CD4-positive, alpha-beta T cell treated with Interleukin-17A for 4 hours (primary cell): ENCODE results near the gene B3GALT6.
"Not testable (repeated sequence)": the region's sequence is repeated elsewhere in the genome, so short reads cannot be mapped to it uniquely, and the experiment has no call there.

Experiments used
- DNase-seq: peaks from one replicate; pipeline ENCODE4 v3.0.0-alpha.2; 2020; ENCODE audit warnings: mixed read lengths

Gene B3GALT6

DNA sequence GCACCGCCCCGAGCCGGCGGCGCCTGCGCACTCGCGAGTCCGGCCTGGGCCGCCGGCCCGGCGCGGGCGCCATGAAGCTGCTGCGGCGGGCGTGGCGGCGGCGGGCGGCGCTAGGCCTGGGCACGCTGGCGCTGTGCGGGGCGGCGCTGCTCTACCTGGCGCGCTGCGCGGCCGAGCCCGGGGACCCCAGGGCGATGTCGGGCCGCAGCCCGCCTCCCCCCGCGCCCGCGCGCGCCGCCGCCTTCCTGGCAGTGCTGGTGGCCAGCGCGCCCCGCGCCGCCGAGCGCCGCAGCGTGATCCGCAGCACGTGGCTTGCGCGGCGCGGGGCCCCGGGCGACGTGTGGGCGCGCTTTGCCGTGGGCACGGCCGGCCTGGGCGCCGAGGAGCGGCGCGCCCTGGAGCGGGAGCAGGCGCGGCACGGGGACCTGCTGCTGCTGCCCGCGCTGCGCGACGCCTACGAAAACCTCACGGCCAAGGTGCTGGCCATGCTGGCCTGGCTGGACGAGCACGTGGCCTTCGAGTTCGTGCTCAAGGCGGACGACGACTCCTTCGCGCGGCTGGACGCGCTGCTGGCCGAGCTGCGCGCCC is at the start of gene B3GALT6:
TSS of gene B3GALT6 (plus strand) at position 30 of the 588 bp plus-strand sequence. CDS start at position 72, 42 bp downstream.
- no peak for DNase-seq

DNA sequence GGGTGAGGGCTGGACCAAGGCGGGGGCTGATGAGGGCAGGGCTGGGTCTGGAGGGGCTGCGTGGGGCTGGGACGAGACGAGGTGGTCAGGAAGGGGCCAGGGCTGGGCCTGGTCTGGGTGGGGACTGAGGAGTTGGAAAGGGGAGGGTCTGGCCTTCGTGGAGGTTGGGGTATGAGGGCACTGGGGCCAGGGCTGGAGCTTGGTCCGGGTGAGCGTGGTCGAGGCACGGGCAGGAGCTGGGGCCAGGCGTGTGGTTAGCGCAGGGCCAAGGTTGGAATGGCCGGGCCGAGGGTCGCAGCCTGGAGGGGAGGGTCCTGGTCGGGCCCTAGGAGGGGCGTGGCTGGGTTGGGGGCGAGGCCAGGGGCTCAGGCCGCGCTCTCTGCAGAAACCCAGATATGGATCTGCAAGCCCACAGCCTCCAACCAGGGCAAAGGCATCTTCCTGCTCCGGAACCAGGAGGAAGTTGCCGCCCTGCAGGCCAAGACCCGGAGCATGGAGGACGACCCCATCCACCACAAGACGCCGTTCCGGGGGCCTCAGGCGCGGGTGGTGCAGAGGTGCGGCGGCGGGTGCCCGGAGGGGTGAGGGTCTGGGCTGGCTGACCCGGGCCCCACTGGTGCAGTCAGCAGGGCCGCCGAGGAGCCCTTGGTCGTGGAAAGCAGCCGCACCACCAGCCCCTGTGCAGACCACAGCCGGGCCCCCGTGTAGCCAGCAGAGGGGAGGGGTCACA is 49.4 kb upstream of the B3GALT6 start:
- no peak for DNase-seq

DNA sequence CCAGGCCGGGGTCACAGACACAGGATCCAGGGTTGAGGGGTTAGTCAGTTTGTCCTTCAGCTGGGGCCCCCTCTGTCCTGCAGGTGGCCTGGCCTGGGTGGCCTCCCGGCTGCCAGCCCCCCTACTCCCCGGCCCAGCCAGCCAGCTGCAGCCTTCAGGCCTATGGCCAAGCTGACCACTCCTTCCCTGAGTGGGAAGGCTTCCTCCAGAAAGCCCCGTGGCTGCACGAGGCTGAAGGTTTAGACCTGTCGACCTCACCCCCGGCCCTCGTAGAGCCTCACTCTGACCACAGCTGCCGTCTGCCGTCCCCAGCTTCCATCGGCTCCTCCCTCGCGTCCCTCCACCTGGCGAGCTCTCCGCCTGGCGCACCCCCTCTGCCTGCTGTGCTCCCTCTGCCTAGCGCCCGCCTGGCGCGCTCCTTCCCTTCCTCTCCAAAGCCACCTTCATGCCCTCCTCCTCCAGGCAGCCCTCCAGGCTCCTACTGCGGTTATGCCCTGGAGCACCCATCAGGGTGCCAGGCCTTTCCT is 48.8 kb upstream of the B3GALT6 start:
- no peak for DNase-seq

DNA sequence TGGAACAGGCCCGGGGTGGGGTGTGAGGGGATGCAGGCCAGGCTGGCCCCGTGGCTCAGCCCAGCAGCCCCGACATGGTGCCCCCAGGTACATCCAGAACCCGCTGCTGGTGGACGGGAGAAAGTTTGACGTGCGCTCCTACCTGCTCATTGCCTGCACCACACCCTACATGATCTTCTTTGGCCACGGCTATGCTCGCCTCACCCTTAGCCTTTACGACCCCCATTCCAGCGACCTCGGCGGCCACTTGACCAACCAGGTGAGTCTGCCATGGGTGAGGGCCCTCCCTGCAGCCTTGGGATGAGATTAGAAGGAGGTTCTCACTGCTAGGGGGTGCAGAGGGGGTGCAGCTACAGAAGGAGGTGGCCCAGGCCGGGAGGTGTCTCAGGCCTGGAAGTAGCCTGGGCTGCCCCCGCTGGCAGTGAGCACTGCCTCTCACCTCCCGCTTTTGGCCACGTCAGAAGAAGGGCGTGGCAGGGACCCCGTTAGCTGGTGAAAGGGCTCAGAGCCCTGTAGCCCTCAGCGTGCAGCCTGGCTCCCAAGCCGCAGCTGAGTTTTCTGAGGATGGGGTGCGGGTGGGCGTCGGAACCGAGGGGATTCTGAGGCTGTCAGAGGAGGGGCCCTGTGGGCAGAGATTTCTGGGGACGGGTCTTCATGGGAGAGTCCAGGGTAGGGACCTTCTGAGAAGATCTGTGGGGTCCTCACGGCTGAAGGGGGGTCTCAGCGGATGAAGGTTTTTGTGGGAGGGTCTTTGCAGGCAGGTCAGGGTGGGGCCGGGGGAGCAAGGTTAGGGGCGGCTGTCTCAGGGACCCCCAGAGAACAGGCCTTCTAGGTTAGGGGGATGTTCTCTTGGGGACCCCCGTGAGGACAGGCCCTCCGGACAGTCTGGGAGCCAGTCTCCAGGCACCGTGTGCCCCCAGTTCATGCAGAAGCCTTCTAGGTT is 47.9 kb upstream of the B3GALT6 start:
- no peak for DNase-seq

DNA sequence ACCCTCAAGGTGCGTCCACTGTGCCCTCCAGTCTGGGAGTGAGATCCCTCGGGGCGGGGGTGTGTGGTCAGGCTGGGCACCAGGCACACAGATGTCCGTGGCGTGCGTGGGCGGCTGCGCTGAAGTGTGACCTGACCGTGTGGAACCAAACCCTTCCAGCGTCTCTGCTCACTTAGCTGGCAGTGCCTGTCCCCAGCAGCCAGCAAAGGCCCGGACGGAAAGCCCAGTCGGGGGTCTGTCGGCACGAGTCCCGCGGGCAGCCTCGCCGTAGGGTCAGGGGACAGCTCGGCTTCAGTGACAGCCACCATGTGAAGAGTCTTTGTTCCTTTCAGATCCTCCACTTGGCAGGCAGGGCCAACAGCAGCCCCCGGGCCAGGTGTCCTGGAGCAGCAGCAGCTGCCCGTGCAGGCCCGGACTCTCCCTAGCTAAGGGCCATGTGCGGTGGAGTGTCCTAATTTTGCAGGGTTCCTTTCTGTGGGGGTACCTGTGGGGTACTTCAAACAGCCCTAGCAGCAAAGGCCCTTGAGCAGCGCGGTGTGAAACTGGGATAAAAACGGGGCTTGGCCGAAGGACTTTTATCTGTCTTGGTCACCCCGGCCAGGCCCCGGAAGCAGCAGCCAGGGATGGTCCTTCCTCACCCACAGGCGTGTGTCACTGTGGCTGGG is 46.8 kb upstream of the B3GALT6 start:
- no peak for DNase-seq

DNA sequence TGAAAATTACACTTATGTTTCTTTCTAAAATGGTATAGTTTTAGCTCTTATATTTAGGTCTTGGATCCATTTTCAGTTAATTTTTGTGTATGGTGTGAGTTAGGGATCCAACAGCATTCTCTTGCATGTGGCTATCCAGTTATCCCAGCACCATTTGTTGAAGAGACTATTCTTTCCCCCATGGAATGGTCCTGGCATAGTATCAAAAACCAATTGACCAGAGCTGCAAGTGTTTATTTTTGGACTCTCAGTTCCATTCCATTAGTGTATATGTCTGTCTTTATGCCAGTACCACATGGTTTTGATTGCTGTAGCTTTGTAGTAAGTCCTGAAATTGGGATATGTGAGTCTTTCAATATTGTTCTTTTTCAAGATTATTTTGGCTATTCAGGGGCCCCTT is 44.1 kb upstream of the B3GALT6 start:
- no peak for DNase-seq

DNA sequence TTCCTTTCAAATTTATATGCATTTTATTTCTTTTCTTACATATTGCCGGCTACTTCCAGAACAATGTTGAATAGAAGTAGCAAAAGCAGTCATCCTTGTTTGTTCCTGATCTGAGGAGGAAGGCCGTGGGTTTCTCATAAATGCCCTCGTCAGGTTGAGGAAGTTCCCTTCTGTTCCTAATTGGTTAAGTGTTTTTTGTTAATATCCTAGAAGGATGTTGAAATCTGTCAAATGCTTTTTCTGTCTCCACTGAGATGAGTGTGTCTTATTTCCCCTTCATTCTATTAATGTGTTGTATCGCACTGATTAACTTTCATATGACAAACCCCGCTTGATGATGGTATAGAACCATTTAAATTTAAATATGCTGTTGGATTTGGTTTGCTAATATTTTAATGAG is 42.9 kb upstream of the B3GALT6 start:
- DNase-seq, result no peak

DNA sequence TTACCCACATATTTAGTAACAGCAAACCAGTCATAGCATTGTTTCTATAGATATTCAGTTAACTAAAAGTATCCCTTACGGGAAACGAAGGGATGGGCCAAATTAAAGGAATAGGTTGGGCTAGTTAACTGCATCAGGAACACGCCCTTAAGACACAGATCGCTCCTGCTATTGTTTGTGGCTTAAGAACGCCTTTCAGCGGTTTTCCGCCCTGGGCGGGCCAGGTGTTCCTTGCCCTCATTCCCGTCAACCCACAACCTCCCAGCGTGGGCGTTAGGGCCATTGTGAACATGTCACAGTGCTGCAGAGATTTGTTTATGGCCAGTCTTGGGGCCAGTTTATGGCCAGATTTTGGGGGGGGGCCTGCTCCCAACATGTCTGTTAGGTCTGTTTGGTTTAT is 40.3 kb upstream of the B3GALT6 start:
- DNase-seq, result no peak

DNA sequence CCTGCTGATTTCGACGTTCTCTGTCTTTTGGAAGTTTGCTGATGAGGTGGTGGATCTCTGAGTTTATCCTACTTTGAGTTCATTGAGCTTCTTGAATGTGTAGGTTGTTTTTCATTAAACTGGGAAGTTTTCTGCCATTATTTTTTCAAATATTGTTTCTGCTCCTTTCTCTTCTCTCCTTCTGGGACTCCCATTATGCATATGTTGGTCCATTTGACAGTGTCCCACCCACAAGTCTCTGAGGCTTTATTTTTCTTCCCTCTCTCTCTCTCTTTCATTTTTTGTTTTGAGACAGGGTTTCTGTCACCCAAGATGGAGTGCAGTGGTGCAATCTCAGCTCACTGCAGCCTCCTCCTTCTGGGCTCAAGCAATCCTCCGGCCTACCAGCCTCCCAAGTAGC is 37.3 kb upstream of the B3GALT6 start:
- DNase-seq, result no peak

DNA sequence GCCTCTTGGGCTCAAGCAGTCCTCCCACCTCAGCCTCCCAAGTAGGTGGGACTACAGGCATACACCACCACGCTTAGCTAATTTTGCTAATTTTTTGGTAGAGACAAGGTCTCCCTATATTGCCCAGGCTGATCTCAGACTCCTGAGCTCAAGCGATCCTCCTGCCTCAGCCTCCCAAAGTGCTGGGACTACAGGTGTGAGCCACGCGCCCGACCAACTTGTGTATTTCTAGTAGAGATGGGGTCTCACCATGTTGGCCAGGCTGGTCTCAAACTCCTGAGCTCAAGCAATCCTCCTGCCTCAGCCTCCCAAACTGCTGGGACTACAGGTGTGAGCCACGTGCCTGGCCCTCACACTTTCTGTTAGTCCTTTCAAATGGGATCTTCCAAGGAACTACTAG is 36.3 kb upstream of the B3GALT6 start:
- not testable (repeated sequence) for DNase-seq

DNA sequence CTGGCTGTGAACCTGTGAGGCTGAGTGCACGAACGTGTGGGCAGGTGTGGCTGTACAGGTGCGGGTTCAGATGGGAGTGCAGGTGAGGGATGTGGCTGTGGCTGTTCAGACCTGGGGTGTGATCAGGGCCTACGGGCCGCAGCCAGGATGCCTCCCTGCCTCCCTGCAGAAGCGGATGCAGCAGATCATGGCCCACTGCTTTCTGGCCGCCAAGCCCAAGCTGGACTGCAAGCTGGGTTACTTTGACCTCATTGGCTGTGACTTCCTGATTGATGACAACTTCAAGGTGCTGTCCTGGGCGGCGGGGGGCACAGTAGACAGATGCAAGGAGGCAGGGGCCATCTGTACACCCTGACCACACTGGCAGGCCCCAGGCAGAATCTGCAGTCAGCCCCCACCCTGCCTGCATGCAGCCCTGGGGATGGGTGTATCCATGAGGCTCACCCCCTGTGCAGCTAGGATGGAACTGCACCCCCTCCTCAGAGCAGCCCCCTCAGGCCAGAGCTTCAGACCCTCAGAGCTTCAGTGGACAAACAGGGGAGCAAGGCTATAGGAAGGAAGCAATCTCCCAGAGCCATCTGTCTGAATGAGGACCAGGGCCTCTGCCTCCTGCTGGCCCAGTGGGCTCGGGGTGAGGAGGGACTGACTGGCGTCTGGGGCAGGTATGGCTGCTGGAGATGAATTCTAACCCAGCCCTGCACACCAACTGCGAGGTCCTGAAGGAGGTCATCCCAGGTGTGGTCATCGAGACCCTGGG is 35.4 kb upstream of the B3GALT6 start:
- no peak for DNase-seq

DNA sequence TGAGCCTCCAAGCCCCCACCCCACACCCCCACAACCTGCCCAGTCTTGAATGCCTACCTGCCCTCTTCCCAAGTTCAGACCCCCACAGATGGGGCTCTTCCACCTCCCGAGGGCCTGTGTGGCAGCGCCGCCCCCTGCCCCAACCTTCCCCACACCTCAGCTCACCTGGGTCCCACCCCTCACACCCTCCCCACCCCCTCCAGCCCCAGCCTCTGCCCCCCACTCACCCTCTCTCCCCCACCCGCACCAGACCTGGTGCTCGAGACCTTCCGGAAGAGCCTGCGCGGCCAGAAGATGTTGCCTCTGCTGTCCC is 34.9 kb upstream of the B3GALT6 start:
- DNase-seq, result no peak

DNA sequence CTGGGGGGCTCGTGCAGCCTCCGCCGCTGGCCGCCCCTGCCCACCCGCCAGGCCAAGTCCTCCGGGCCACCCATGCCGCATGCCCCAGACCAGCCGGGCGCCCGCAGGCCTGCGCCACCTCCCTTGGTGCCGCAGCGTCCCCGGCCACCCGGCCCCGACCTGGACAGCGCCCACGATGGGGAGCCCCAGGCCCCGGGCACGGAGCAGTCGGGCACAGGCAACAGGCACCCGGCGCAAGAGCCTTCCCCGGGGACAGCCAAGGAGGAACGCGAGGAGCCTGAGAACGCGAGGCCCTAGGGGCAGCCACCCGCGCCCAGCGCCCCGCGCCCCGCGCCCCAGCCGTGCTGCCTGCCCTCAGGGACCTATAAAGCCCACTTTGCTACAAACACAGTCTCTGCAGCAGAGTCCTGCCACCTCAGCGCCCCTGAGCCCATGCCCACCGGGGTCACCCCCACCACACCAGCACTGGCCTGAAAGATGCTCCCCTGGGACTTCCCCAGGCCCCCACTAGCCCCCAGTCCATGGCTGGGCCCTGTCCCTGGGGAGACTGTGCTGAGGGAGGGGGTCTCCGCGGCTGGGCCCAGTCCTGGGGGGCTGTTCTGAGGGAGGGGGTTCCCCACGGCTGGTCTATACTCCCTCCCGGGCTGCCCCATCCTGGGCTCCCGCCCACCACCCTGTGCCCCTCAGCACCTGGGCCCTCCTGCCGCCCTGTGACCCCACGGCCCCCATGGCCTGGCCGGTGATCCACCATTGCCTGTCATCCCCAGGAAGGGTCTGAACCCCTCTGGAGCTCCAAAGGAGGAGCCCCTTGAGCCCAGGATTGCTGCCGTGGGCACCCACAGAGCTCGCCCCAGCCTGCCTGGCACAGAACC is 34.2 kb upstream of the B3GALT6 start:
- DNase-seq, result no peak

DNA sequence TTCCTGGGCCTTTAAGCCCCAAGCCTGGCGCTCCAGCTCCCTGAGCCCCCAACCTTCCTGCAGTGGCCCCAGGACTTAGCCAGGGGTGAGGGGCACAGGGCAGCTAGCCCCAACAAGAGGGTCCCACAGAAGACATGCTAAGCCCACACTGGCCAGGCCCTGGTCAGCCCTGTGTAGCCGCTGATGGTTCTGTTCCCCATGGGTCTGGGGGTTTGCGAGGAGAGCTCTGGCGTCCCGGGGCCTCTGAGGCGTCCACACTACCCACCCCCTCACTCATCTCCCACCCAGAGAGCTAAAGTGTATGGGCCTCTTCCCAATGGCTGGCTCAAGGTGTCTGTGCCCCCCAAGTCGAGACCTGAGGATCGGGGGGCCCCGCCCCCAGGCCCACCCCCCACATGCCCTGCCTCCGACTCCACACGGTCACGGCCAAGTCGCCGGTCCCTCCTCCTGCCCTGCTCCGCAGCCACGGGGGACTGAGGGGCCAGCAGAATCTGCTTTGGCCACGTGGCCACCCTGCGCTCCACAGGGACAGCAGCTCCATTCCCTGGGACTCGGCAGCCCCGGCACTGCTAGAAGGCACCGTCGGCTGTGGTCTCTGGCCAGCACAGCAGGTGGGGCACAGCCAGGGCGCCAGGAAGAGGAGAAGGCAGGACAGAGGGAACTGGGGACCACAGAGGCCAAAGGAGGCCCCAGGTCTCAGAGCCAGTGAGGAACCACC is 33.5 kb upstream of the B3GALT6 start:
- no peak for DNase-seq

DNA sequence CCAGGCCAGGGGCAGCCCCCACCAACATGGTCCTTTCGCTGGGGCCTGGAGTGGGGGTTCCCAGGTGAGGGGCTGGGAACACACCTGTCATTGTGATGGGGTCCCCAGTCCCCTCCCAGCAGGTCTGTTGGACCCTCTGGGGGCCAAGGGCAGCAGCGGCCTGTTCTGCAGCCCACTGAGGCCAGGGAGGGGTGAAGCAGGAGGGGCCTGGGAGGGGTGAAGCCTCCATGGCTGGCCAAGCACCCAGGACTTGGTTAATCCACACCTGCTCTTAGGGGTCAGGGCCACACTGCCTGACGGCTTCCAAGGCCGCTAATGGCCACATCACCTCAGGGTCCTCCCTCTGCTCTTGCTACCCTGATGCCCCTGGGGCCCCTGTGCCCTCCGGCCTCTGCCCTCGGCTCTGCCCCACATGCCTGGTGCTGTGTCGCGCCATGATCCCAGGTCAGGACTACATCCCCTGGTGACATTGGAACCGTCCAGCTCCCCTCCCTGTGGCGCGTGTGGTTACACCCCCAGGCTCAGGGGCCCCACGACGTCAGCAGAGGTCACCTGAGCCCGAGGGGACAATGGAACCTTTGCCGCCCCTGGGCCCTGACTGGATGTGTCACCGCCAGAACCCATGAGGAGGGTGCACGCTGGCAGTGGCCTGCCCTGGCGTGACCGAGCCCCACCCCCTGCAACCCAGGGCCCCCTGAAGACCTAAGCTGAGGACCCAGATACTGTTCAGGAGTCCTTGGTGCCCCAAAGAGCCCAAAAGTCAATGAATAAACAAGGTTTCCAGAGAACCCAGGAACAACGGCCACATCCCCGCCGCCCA is 32.7 kb upstream of the B3GALT6 start:
- no peak for DNase-seq

DNA sequence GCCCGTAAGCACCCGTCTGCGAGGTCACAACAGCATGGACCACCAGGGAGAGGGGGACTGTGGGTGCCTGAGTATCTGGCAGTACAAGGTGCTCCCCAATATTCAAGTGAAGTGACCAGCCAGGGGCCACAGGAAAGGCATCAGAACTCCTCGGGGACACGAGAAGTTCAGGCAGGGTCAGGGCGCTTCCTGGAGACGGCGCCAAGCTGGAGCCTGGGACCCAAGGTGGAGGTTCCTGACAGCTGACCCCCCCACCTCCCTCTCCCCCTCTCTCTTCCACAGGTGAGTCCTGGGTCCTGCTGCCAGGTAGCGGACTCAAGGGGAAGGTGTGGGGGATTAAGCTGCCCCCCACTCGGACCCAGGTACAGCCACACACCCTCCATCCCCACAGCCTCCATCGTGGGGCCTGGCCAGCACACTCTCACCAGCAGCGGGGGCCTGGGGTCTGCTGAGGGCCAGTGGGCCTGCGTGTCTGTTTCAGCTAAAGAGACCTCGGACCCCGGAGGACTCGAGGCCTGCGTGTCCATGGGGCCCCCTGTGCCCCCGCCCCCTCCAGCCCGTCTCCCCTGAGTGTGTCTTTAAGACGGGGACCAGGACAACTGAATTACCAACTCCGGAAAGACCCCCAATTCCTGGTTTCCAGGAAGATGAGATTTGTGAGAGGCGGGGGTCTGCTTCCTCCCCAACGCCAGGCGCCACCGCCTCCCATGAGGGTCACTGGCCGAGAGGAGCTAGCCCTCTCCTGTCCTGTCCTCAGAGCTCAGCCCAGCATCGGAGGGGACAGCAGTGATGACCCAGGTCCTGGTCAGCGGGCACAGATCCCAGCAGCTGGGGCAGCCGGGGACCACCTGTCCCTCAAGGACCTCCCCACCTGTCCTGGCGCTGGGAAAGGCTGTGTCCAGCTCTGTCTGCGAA is 31.8 kb upstream of the B3GALT6 start:
- no peak for DNase-seq

DNA sequence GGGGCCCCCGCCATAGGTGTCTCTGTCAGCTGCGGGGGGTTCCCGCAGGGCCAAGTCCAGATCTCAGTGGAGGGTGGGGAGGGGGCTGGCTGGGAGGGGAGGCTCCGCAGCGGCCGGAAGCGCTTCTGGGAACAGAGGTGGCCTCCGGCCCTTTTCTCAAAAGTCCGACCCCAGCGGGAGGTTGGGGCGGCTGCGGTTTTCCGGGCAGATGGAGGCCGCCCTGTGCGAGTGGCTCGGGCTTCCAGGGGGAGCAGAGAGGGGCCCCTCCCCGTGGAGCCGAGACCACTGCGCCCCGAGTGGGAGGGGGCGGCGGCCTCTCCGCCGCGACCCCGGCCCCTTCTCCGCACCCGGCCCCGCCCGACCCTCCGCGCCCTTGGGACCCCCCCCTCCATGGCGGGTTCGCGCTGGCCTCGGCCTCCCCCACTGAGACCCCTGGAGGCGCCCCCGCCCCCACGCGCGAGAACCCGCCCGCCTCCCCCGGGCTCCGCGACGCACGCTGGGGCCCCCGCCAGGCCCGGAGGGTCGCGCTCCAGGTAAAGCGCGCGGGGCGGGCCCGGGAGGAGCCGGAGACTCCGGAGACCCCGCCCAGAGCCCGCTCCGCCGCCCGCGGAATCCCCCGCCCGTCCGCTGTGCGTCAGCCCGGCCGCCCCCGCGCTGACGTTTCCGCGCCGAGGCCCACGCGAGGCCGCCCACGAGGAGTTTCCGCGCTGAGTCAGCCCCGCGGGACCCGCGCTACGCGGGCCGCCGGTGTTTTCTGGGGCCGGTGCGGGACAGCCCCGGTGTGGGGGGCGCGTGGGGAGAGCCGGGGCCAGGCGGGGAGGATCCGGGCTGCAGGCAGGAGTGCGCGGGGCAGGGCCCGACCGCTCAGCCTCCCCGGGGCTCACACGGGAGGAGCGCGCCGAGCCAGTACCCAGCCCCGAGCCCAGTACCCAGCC is 30.9 kb upstream of the B3GALT6 start:
- DNase-seq, result peak; percentile 91
